ENCODE measurements around the gene KRTAP12-3.

DNA sequence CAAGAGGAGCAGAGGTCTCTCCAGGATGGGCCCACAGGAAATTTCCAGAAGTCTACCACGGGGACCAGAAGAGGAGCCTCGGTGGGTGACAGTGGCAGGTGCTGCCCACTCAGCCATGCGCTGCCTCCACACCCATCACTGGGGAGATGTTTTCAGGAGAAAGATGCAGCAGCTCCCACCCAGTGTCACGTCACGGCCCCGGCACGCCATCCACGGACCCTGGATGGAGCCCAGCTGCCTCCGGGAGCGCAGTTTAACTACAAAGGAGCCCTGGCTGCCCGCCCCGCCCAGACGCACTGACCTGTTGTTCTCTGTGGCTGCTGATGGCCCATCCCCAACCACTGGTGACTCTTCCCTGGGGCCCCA, 46.9 kb downstream of the KRTAP12-3 start:
- TF ChIP-seq, protein P1, sequence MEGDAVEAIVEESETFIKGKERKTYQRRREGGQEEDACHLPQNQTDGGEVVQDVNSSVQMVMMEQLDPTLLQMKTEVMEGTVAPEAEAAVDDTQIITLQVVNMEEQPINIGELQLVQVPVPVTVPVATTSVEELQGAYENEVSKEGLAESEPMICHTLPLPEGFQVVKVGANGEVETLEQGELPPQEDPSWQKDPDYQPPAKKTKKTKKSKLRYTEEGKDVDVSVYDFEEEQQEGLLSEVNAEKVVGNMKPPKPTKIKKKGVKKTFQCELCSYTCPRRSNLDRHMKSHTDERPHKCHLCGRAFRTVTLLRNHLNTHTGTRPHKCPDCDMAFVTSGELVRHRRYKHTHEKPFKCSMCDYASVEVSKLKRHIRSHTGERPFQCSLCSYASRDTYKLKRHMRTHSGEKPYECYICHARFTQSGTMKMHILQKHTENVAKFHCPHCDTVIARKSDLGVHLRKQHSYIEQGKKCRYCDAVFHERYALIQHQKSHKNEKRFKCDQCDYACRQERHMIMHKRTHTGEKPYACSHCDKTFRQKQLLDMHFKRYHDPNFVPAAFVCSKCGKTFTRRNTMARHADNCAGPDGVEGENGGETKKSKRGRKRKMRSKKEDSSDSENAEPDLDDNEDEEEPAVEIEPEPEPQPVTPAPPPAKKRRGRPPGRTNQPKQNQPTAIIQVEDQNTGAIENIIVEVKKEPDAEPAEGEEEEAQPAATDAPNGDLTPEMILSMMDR (conservative IDR thresholded peaks at IDR 0.05; ENCODE audit: low read depth, low read length) = no peak
- TF ChIP-seq EZH2 (IDR thresholded peaks at IDR 0.05; ENCODE audit: borderline replicate concordance, low read depth, low read length, poor library complexity, severe bottlenecking) = no peak

Measured in A673 (cell line).